ENCODE results near the gene MRPS14. TPM values are rescaled to one million over a fixed set of nuclear protein-coding genes. Genes with fewer than 3 reads are reported as not detected.

The MRPS14 gene
- total and polyA plus RNA-seq, 9 of the 15 experiments (the other 6 are each of a cell fraction or from before 2014, with no cell fraction given) = 38.1 to 231 (median 54.9) TPM

DNA sequence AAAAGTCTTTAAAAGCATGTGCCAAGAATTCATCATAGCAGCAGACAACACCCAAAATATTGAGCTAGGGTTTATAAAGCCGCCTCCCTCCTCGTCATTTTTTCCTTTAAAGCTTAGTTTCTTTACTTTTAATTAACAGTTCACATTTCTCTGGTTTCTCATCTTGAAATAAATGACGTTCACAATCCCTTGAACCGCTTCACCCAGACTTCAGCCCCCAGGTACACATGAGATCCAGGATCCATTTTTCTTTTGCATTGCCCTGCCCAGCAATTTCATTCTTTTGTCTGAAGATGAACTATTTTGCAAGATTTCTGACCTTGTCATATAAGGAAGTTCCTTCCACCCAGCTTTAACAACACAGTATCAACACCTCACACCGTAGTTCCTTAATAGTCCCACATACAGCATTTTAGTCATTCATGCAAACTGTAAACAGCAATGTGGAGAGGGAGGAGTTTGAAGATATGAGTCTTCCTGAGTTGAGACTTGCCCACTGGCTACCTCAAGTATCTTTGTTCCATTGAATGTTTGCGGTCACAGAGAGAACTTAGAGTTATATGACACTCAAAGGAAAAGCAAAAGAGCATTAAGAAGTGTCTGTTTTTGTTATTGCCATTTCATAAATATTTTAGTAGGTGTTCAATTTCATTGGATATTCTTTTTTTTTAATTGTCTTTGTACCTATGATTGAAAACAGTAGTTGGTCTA lies 58.8 kb downstream of the MRPS14 start (continued):
- TF ChIP-seq MTA1 (IDR thresholded peaks at IDR 0.05; ENCODE audit: borderline replicate concordance) (peak; percentile 47; the same call in 1 of the 2 replicates), ID3 (CRISPR knock-in tag; IDR thresholded peaks at IDR 0.05) (no peak), ID3 (tag; IDR thresholded peaks at IDR 0.05) (0 out of 2 replicates have a peak, but pooled peaks have one; percentile 18), LEF1 (IDR thresholded peaks at IDR 0.05) (peak; percentile 65; the same call in 1 of the 2 replicates), BRF1 (IDR thresholded peaks at IDR 0.05; ENCODE audit: borderline replicate concordance, extremely low read depth, insufficient read length) (no peak), MAFK (IDR thresholded peaks at IDR 0.05; ENCODE audit: low read length) (peak; percentile 44), ZNF75A (CRISPR knock-in tag; IDR thresholded peaks at IDR 0.05) (no peak), FOSL1 (tag; conservative IDR thresholded peaks at IDR 0.05) (peak; percentile 82), GABPA (tag; conservative IDR thresholded peaks at IDR 0.05; ENCODE audit: low read depth) (peak; percentile 45), FOXM1 (IDR thresholded peaks at IDR 0.05; ENCODE audit: low read depth) (peak; percentile 41), FOXM1 (CRISPR knock-in tag; IDR thresholded peaks at IDR 0.05; ENCODE audit: low read depth) (no peak), PRPF4 (IDR thresholded peaks at IDR 0.05; ENCODE audit: insufficient read depth, low read depth, low read length, poor library complexity, severe bottlenecking) (no peak), PML (IDR thresholded peaks at IDR 0.05; ENCODE audit: low read length) (peak; percentile 71; the same call in 1 of the 2 replicates), SIRT6 (IDR thresholded peaks at IDR 0.05; ENCODE audit: low read depth, low read length) (no peak), EP300 (IDR thresholded peaks at IDR 0.05; ENCODE audit: low read length) (peak; percentile 79), NCOA1 (IDR thresholded peaks at IDR 0.05; ENCODE audit: low read depth) (0 out of 2 replicates have a peak, but pooled peaks have one; percentile 22), HOMEZ (CRISPR knock-in tag; IDR thresholded peaks at IDR 0.05) (no peak)
- TF ChIP-seq, protein P1, sequence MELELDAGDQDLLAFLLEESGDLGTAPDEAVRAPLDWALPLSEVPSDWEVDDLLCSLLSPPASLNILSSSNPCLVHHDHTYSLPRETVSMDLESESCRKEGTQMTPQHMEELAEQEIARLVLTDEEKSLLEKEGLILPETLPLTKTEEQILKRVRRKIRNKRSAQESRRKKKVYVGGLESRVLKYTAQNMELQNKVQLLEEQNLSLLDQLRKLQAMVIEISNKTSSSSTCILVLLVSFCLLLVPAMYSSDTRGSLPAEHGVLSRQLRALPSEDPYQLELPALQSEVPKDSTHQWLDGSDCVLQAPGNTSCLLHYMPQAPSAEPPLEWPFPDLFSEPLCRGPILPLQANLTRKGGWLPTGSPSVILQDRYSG (tag; conservative IDR thresholded peaks at IDR 0.05; ENCODE audit: low read depth) = peak; percentile 79; the same call in 1 of the 2 replicates
- TF ChIP-seq, protein P2, sequence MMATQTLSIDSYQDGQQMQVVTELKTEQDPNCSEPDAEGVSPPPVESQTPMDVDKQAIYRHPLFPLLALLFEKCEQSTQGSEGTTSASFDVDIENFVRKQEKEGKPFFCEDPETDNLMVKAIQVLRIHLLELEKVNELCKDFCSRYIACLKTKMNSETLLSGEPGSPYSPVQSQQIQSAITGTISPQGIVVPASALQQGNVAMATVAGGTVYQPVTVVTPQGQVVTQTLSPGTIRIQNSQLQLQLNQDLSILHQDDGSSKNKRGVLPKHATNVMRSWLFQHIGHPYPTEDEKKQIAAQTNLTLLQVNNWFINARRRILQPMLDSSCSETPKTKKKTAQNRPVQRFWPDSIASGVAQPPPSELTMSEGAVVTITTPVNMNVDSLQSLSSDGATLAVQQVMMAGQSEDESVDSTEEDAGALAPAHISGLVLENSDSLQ (IDR thresholded peaks at IDR 0.05) = peak; percentile 48; the same call in 1 of the 2 replicates
- TF ChIP-seq, protein P3, sequence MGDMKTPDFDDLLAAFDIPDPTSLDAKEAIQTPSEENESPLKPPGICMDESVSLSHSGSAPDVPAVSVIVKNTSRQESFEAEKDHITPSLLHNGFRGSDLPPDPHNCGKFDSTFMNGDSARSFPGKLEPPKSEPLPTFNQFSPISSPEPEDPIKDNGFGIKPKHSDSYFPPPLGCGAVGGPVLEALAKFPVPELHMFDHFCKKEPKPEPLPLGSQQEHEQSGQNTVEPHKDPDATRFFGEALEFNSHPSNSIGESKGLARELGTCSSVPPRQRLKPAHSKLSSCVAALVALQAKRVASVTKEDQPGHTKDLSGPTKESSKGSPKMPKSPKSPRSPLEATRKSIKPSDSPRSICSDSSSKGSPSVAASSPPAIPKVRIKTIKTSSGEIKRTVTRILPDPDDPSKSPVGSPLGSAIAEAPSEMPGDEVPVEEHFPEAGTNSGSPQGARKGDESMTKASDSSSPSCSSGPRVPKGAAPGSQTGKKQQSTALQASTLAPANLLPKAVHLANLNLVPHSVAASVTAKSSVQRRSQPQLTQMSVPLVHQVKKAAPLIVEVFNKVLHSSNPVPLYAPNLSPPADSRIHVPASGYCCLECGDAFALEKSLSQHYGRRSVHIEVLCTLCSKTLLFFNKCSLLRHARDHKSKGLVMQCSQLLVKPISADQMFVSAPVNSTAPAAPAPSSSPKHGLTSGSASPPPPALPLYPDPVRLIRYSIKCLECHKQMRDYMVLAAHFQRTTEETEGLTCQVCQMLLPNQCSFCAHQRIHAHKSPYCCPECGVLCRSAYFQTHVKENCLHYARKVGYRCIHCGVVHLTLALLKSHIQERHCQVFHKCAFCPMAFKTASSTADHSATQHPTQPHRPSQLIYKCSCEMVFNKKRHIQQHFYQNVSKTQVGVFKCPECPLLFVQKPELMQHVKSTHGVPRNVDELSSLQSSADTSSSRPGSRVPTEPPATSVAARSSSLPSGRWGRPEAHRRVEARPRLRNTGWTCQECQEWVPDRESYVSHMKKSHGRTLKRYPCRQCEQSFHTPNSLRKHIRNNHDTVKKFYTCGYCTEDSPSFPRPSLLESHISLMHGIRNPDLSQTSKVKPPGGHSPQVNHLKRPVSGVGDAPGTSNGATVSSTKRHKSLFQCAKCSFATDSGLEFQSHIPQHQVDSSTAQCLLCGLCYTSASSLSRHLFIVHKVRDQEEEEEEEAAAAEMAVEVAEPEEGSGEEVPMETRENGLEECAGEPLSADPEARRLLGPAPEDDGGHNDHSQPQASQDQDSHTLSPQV (IDR thresholded peaks at IDR 0.05) = 0 out of 2 replicates have a peak, but pooled peaks have one; percentile 28

All from K562 (cell line).